Measurements from ENCODE around the gene C1orf174.

DNA sequence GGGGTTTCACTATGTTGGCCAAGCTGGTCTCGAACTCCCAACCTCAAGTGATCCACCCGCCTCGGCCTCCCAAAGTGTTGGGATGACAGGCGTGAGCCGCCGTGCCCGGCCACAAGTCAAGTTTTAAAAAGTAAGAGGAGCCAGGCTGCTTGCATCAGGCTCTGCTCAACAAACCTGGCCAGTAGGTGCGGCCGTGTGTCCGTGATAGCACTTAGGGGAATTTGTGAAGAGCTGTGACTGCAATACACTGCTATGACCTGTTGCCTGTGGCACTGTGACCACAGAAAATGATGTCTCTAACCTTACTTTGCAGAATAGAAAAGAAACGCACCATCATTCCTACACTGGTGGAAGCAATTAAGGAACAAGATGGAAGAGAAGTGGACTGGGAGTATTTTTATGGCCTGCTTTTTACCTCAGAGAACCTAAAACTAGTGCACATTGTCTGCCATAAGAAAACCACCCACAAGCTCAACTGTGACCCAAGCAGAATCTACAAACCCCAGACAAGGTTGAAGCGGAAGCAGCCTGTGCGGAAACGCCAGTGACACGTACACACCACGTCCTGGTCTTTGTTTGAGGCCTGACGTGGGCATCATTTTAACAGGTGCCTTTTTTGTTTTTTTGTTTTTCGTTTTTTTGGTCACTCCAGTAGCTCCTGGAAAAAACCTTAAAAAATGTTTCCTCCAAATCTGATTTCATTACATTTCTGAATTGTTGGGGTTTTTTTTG, 16.7 kb downstream of the C1orf174 start:
- TF ChIP-seq POLR2AphosphoS5 (IDR thresholded peaks at IDR 0.05; ENCODE audit: low read depth, low read length) (no peak), TAF1 (IDR thresholded peaks at IDR 0.05; ENCODE audit: borderline replicate concordance, low read depth, low read length) (no peak)
